RWPE2 (cell line): ENCODE results near the gene KXD1.

Source experiments
- ATAC-seq: fragments of 200-7000 bp; cut with Tn5 transposase; 3 replicates; pipeline ENCODE4 v1.9.1; 2021; ENCODE audit warnings: low read depth
- DNase-seq: peaks from one replicate; pipeline ENCODE4 v3.0.0-alpha.2; 2020; ENCODE audit warnings: low spot score
- H3K27ac ChIP-seq: fragments of 450-650 bp; 2 replicates; pipeline ENCODE4 v1.5.1; 2017; ENCODE audit warnings: mild to moderate bottlenecking; ENCODE audit not compliant: poor library complexity, severe bottlenecking
- H3K27me3 ChIP-seq: fragments of 250-450 bp; sonication (Bioruptor Pico); 2 replicates; pipeline ENCODE4 v1.5.1; 2021; ENCODE audit warnings: mild to moderate bottlenecking, moderate library complexity; ENCODE audit not compliant: insufficient read depth, poor library complexity, severe bottlenecking
- H3K36me3 ChIP-seq: fragments of 250-450 bp; sonication (Bioruptor Pico); 2 replicates; pipeline ENCODE4 v1.5.1; 2020; ENCODE audit warnings: low read depth, mild to moderate bottlenecking, moderate library complexity
- H3K4me1 ChIP-seq: fragments of 250-450 bp; sonication (Bioruptor Pico); 2 replicates; pipeline ENCODE4 v1.5.1; 2021; ENCODE audit warnings: mild to moderate bottlenecking, moderate library complexity; ENCODE audit not compliant: insufficient read depth, poor library complexity, severe bottlenecking
- H3K4me3 ChIP-seq: fragments of 250-450 bp; sonication (Bioruptor Pico); 2 replicates; pipeline ENCODE4 v1.5.1; 2021; ENCODE audit warnings: mild to moderate bottlenecking, moderate library complexity; ENCODE audit not compliant: severe bottlenecking
- H3K9me3 ChIP-seq: fragments of 250-450 bp; sonication (Bioruptor Pico); 2 replicates; pipeline ENCODE4 v1.5.1; 2021; ENCODE audit warnings: mild to moderate bottlenecking, moderate library complexity; ENCODE audit not compliant: severe bottlenecking
- TF ChIP-seq, protein P1 (sequence below): fragments of 450-650 bp; IDR thresholded peaks from one replicate; pipeline ENCODE4 v1.5.1; 2017; ENCODE audit warnings: mild to moderate bottlenecking, moderate library complexity; ENCODE audit not compliant: poor library complexity, severe bottlenecking

KXD1 gene

DNA sequence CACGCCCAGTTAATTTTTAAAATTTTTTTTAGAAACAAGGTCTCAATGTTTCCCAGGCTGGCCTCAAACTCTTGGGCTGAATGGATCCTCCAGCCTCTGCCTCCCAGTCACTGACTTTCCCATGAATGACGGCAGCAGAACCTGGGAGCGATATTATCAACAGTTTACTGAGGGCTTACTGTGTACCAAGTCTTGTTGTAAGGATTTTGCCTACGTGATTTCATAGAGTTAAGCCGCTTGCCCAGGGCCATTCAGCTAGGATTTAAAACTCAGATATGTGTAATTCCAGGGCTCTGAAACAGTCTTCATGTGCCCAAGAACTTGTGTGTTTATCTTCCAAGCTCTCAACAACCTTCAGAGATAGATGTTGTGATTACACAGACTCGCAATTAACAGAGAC is 6.0 kb upstream of the KXD1 start:
- Histone ChIP-seq H3K27ac (no peak overlapping the region), H3K36me3 (no peaks in the 10 kb centered on the region), H3K4me1 (no peaks in the 10 kb centered on the region), H3K27me3 (no peaks in the 10 kb centered on the region), H3K9me3 (no peaks in the 10 kb centered on the region), H3K4me3 (no peak overlapping the region)
- DNase-seq (no peak), ATAC-seq (no peak)
- TF ChIP-seq, protein P1, sequence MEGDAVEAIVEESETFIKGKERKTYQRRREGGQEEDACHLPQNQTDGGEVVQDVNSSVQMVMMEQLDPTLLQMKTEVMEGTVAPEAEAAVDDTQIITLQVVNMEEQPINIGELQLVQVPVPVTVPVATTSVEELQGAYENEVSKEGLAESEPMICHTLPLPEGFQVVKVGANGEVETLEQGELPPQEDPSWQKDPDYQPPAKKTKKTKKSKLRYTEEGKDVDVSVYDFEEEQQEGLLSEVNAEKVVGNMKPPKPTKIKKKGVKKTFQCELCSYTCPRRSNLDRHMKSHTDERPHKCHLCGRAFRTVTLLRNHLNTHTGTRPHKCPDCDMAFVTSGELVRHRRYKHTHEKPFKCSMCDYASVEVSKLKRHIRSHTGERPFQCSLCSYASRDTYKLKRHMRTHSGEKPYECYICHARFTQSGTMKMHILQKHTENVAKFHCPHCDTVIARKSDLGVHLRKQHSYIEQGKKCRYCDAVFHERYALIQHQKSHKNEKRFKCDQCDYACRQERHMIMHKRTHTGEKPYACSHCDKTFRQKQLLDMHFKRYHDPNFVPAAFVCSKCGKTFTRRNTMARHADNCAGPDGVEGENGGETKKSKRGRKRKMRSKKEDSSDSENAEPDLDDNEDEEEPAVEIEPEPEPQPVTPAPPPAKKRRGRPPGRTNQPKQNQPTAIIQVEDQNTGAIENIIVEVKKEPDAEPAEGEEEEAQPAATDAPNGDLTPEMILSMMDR: no peak

DNA sequence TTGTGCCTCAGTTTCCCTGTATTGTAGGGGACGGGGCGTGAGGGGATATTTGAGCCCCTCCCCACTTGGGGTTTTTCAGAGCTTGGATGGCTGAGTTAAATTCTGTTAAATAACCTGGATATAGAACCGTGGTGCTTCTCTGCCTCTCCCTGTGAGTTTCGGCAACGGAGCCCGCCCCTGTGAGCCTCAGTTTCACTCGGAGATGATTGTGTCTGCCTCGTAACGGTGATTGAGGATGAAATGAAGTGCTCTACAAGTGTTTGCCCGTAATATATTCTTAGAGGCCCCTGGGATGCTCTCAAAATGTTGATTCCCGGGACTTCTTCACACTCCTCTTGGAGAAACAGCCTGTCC is 509 bp downstream of the KXD1 start:
- ATAC-seq (no peak), DNase-seq (no peak)
- peak overlapping the region; percentile 54 for H3K27ac ChIP-seq
- TF ChIP-seq, protein P1: no peak
- H3K4me1 ChIP-seq: no peaks in the 10 kb centered on the region
- peak overlapping the region; percentile 62 for H3K4me3 ChIP-seq
- H3K9me3 ChIP-seq: no peaks in the 10 kb centered on the region
- peaks cover 29% of the 10 kb centered on the region for H3K36me3 ChIP-seq
- H3K27me3 ChIP-seq: no peaks in the 10 kb centered on the region

DNA sequence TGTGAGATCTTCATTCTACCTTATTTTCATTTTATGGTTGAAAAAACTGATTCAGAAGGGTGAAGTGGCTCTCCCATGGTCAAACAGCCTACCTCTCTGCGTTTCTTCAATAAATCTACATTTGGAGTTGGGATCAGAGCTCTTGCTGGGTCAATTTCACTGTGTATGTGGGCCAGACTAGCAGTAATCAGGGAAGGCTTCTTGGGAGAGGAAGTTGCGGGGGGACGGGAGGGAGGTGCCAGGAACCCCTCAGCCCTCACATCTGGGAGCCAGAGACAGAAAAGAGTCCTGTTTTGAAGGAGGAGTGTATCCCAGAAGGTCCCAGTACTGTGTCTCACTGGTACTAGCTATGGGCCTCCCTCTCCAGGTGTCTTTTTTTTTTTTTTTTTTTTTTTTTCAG is 934 bp downstream of the KXD1 start:
- Histone ChIP-seq H3K27ac (peak overlapping the region; percentile 54), H3K27me3 (no peaks in the 10 kb centered on the region), H3K9me3 (no peaks in the 10 kb centered on the region), H3K36me3 (peaks cover 30% of the 10 kb centered on the region), H3K4me1 (no peaks in the 10 kb centered on the region), H3K4me3 (peak overlapping the region; percentile 62)
- TF ChIP-seq, protein P1: no peak
- ATAC-seq (no peak), DNase-seq (no peak)

DNA sequence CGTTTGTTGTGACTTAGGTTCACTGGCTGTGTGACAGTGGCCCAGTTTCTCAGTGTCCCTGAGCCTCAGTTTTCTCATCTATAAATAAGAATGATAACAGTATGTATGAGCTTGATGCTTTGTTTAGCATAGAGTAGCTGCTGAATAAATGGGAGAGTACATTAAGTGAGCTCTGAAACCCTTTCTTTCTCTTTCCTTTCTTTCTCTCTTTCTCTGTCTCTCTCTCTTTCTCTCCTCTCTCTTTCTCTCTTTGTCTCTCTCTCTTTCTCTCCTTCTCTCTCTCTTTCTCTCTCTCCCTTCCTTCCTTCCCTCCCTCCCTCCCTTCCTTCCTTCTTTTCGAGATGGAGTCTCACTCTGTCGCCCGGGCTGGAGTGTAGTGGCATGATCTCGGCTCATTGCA is 2.0 kb downstream of the KXD1 start:
- no peak overlapping the region for H3K27ac ChIP-seq
- ATAC-seq: no peak
- H3K4me1 ChIP-seq: no peaks in the 10 kb centered on the region
- TF ChIP-seq, protein P1: no peak
- peaks cover 41% of the 10 kb centered on the region for H3K36me3 ChIP-seq
- H3K4me3 ChIP-seq: no peak overlapping the region
- no peak for DNase-seq
- H3K27me3 ChIP-seq: no peaks in the 10 kb centered on the region
- H3K9me3 ChIP-seq: no peaks in the 10 kb centered on the region

DNA sequence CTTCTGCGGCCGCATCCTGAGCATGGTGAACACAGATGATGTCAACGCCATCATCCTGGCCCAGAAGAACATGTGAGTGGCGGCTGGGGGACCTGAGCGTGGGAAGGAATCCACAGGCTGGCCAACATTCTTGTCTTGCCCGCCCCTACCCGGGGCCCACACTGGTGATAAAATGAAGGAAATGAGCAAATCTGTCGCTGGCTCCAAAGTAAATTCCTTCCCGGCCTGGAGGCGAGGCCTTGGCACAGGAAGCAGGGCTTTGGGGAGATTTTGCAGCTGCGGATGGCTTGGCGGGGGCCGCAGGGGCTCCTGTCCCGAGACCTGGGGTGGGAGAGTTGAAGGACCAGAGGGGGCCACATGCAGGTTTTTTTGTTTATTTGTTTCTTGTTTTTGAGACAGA is 4.4 kb downstream of the KXD1 start:
- H3K36me3 ChIP-seq: peaks cover 65% of the 10 kb centered on the region
- H3K27ac ChIP-seq: no peak overlapping the region
- H3K4me3 ChIP-seq: no peak overlapping the region
- H3K9me3 ChIP-seq: no peaks in the 10 kb centered on the region
- H3K4me1 ChIP-seq: no peaks in the 10 kb centered on the region
- DNase-seq (no peak), ATAC-seq (no peak)
- TF ChIP-seq, protein P1: no peak
- no peaks in the 10 kb centered on the region for H3K27me3 ChIP-seq
